Left renal pelvis (tissue), 4 donors: ENCODE data around the gene FLRT1. TPM values are rescaled to one million over a fixed set of nuclear protein-coding genes. Genes with fewer than 3 reads are reported as not detected.
A peak's percentile ranks its signal among the peaks of the same experiment; 100 is the strongest.
"Not testable (repeated sequence)": the region's sequence is repeated elsewhere in the genome, so short reads cannot be mapped to it uniquely, and the experiment has no call there.

Source experiments
- DNase-seq, 4 donors: peaks; one replicate each; pipeline ENCODE4 v3.0.0-alpha.2; 2013; ENCODE audit warnings: low read depth in 4 of 4, low spot score in 3 of 4
- polyA plus RNA-seq, 4 donors: library from polyadenylated mRNA; unstranded; fragments of 120-200 nt; gene quantifications; one replicate each; pipeline ENCODE4 v1.2.1, GENCODE V29; 2013; ENCODE audit not compliant: insufficient read length in 4 of 4

Gene FLRT1
- polyA plus RNA-seq, 4 donors = 2.1 to 5.5 (median 3.5) TPM

DNA sequence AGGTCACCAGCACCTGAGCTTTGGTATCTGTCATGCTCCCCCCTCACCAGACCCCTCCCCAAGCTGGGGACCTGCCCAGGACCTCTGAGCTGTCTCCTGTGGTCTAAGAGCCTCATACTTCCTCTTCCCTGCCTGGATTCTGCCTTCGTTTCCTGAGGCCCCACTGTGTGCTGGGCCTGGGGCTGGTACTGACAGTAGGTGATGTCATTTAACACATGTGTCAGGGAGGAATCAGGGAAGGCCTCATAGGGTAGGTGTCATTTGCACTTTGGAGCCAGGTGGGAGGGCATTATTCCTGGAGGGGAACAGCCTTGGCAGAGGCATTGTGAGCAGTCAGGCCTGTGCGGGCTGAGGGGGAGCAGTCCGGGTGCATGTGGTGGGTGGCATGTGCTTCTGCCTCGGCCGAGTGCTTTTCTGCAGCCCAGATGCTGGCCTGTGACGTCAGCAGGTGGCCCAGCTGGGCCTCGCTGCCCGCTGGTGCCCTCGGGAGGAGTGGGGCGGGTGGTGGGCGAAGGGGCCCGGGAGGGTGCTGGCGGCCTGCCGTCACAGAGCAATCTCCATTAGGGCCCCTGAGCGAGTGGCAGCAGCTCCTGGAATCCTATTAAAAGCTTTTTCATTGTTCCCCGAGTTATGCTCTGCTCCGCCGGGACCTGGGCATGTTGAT, 9.1 kb downstream of the FLRT1 start:
- peak in 1 of 4 donors; percentile 67 for DNase-seq

DNA sequence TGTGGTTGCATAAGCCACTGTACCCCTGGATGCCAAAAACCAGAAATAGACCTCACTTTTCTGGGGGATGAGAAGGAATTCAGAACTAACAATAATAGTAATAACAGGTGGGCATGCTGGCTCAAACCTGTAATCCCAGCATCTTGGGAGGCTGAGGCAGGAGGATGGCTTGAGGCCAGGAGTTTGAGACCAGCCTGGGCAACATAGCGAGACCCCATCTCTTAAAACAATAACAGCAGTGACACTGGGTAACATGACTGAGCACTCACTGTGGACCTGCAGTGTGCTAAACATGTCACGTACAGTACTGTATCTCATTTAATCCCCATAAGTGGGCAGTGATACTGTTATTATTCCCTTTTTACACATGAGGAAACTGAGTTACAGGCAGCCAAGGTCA, 10.0 kb downstream of the FLRT1 start:
- no peak for DNase-seq

- DNase-seq = not testable (repeated sequence)
Measured at GRCh38 chr11:64047373-64047772, 11.6 kb downstream of the FLRT1 start.

- no peak for DNase-seq
Measured at GRCh38 chr11:64048042-64048854, 12.5 kb downstream of the FLRT1 start.

DNA sequence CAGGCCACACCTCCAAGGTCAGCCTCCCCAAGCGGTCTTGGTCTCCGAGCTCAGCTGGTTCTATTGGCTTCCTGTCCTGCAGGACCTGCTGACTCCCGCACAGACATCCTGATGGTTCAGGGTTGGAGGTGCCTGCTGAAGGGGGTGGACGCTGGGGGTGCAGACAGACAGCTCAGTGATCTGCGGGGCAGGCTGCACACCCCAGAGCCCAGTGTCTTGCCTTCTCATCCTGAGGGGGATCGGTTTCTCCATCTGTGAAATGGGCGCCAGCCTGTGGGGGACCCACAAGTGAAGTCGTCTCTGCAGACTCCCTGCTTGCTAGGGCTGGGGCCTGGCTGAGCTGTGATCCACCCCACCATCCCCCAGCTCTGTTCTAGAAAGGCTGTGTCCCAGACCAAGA, 13.8 kb downstream of the FLRT1 start:
- DNase-seq = no peak

- DNase-seq = no peak
Measured at GRCh38 chr11:64051297-64051696, 15.6 kb downstream of the FLRT1 start.

DNA sequence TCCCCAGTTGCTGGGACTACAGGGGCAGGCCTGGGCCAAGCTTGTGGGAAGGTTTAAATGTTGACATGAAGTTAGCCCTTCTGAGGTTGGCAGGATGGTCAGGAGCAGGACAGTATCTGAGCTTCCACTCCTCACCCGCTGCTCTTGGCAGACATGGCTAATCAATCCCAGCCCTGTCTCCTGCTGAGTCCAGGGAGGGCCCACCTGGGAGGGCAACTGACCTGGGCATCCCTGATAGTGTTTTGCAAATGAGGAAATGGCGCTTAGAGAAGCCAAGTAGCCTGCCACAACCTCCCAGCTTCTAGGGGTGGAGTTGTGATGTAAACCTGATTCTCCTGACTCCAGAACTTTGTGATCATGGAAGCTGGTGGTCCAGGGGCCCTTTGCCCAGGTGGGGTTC, 16.7 kb downstream of the FLRT1 start:
- no peak for DNase-seq

DNA sequence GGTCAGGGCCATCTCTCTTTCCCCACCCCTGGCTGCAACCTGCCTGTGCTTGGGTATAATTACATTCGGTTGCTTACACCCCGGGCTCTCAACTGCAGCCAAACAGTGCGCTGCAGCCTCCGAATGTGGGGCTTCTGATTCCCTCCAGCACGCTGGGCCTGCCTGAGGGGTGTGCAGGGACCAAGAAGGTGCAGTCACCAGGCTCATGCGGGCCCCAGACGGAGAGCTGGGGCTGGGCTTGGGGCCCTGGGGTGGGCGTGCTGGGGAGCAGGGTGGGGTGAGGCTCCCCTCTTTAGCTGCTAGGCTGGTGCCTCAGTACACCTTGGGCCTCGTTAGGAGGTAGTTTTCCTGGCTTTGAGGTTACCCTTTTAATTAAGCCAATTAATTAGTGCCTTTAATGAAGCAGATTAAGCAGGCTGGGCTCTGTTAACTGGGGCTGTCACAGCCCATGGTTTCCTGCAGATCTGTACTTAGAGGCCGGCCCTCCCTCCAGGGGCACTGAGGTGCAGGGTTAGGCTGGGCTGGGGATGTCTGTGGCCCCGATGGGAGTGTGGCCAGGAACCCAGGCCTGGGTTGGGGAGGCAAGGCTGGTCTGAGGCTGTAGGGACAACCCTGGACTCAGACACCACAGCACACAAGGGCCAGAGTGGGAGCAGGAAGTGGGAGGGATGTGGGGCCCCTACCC, 17.3 kb downstream of the FLRT1 start:
- no peak for DNase-seq

GRCh38 chr11:64053699-64054098, 18.0 kb downstream of the FLRT1 start:
- no peak for DNase-seq

GRCh38 chr11:64055077-64055476, 19.3 kb downstream of the FLRT1 start:
- no peak for DNase-seq

GRCh38 chr11:64056213-64056785, 20.6 kb downstream of the FLRT1 start:
- DNase-seq = no peak

DNA sequence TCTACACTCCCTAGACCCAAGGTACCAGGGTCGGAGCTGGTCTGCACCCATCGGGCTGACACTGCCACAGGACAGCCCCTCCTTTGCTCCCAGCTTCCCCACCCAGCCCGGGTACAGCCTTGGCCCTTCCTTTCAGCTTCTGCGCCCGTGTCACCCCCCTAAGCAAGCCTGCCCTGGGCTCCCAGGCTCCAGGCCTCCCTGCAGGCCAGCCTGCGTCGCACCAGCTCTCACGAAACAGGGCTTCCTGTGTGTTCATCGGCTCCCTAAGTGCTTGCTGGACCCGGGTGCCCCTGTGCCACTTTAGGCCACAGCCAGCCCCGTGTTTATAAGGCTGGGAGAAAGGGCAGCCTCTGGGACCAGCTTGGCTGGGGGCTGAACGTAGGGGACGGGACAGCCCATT, 21.1 kb downstream of the FLRT1 start:
- DNase-seq = no peak

GRCh38 chr11:64057890-64058289, 22.2 kb downstream of the FLRT1 start:
- DNase-seq = no peak

- DNase-seq = no peak
Measured at GRCh38 chr11:64058494-64058893, 22.8 kb downstream of the FLRT1 start.

GRCh38 chr11:64059339-64060140, 23.8 kb downstream of the FLRT1 start:
- no peak for DNase-seq

DNA sequence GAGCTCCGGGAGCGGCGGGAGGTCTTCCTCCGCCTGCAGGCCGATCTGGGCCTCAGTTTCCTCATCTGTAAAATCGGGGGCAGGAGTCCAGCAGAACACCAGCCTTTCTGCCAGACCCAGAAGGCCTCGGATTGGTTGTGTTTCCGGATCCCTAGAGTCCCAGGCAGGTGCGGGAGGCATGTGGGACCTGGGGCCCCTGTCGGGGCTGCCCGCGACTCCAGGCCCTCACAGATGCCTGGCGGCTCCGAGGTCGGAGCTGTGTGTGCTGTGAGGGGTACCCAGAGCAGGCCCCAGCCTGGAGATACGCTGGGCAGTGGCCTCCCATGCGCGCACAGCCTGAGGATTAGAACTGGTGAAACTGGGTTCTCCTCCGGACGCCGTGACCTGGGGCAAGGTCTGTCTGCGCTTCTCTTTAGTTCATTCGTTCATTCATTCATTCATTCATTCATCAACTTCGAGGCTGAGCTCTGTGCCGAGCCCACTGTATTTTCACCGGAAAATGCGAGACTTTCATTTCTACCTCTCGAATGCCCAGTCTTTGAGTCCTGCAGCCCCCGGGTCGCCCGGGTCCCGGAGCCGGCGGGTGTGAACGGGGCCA, 24.6 kb downstream of the FLRT1 start:
- DNase-seq = no peak

GRCh38 chr11:64060861-64061444, 25.2 kb downstream of the FLRT1 start:
- no peak for DNase-seq

DNA sequence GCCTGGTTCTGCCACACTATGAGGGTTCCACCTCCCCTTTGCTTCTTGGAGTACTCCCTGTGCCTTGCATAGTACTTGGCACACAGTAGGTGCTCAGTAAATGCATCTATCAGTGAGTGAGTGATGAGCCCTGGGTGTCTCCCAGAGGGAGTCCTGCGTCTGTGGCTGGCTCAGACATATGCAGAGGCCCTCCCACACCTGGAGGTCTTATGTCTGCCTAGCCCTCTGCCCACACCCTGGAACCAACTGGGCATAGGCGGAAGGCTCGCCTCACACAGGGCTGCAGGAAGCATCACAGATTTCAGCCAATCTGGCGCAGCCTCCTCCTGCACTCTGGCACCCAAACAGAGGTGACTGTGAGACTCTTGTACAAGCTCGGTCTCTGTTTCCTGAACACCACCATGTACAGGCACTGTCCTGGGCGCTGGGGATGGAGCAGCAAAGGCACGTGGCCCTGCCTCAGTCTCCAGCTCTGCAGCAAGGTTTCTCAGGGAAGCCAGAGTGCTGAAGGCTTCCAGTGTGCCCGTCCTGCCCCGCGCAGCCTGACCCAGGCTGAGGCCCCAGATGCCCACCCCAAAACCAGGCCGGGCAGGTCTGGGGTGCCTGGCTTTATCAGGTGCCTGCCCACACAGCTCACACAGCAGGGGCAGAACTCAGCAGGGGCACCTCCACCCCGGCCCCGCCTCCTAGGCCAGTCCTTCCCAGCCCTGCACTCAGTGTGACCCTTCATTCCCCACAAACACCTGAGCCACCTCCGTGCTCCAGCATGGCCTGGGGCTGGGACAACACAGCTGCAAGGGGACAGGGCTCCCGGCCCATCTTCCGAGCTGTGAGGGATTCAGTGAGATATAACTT, 26.7 kb downstream of the FLRT1 start:
- no peak for DNase-seq

DNA sequence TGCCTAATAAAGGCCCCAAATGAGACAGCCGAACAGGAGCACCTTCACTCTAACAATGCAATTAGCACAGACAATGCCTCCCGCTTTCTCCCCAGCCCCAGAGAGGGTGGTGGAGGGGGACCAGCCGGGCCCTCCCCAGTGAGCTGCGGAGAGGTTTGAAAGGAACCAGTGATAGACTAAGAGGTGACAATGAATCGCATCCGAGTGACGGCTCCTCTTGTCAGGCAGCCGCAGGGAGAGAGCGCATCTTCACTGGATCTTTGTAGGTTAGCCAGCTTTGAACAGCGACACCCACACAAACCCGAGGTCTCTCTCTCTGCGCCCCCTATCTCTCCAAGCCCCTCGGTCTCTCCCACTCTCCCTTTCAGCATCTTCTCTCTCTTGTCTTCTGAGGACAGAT, 28.0 kb downstream of the FLRT1 start:
- DNase-seq = no peak
